ENCODE data around the gene FGD4. TPM values are rescaled to one million over a fixed set of nuclear protein-coding genes. Genes with fewer than 3 reads are reported as not detected.

Gene FGD4
- total and polyA plus RNA-seq, 9 of the 15 experiments (the other 6 are each of a cell fraction or from before 2014, with no cell fraction given), result 0.05 to 0.51 (median 0.27) TPM

DNA sequence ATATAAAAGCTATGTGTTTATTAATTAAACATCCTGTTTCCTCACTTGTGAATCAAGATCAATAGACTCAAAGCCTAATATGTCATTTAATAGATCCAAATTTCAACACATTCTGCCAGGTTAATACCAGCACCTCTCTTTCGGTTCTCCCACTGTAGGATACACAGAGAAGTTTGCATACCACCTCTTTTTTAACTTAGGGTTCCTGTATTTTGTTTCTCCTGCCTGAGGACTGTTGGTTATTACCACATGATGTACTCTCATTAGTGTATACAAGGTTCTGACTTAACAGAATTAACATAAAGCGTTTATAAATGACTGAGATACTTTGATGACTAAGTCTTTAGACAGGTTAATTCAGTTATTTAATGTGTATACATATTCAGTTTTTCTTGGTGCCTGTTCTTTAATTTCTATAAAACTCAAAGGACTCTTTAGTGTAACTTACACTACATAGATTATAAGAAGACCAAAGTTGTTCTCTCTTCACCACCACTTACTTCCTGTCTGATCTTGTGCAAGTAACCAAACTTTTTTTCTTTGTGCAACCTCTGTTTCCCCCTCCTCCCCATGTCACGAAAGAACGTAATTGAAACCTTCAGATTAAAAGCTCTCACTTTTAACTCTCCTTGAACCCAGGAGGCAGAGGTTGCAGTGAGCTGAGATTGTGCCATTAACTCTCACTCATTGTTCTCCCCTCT, 190.0 kb downstream of the FGD4 start:
- Histone ChIP-seq H3K27me3 (ENCODE audit: control insufficient read depth in 2 of 2, insufficient read depth in 2 of 2, low read length in 2 of 2) (peaks cover 0 to 6% of the 10 kb centered on the region in 2 experiments; a peak in 3 of 5 replicates), H3K9me3 (replicated peaks; ENCODE audit: control insufficient read depth, insufficient read depth, low read depth, low read length) (no peaks in the 10 kb centered on the region), H3K4me2 (ENCODE audit: insufficient read depth, low read length) (no peak overlapping the region), H3K4me1 (replicated peaks in 1 of 2; ENCODE audit: control insufficient read depth in 2 of 2, insufficient read depth in 2 of 2, low read length in 2 of 2) (no peaks in the 10 kb centered on the region), H3K27ac (ENCODE audit: extremely low read depth, low read depth, low read length) (no peak overlapping the region), H3K36me3 (ENCODE audit: control insufficient read depth, insufficient read depth, low read length) (no peaks in the 10 kb centered on the region), H3K4me3 (no peak overlapping the region), H3K79me2 (ENCODE audit: control insufficient read depth, insufficient read depth, low read length) (no peaks in the 10 kb centered on the region), H3K9ac (ENCODE audit: insufficient read depth in 1 of 2, low read depth in 2 of 2, low read length in 2 of 2) (no peak overlapping the region), H2AFZ (ENCODE audit: low read depth, low read length) (no peak overlapping the region), H3K9me1 (ENCODE audit: control insufficient read depth, insufficient read depth, low read length) (no peaks in the 10 kb centered on the region), H4K20me1 (replicated peaks; ENCODE audit: control insufficient read depth, insufficient read depth, low read length) (no peaks in the 10 kb centered on the region; the same call in 1 of the 2 replicates)
- no peak for TF ChIP-seq ZNF445 (CRISPR knock-in tag; IDR thresholded peaks at IDR 0.05; ENCODE audit: low read depth)
- TF ChIP-seq NRF1 (conservative IDR thresholded peaks at IDR 0.05 in 1 of 2, IDR thresholded peaks at IDR 0.05 in 1 of 2), result no peak
- TF ChIP-seq, protein P1, sequence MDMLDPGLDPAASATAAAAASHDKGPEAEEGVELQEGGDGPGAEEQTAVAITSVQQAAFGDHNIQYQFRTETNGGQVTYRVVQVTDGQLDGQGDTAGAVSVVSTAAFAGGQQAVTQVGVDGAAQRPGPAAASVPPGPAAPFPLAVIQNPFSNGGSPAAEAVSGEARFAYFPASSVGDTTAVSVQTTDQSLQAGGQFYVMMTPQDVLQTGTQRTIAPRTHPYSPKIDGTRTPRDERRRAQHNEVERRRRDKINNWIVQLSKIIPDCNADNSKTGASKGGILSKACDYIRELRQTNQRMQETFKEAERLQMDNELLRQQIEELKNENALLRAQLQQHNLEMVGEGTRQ (CRISPR knock-in tag; IDR thresholded peaks at IDR 0.05), result no peak
- no peak for TF ChIP-seq PYGO2 (tag; IDR thresholded peaks at IDR 0.05)
- TF ChIP-seq ARID3B (CRISPR knock-in tag; IDR thresholded peaks at IDR 0.05; ENCODE audit: borderline replicate concordance), result no peak
- ATAC-seq (no peak), DNase-seq (ENCODE audit: extremely low read depth in 1 of 4, low spot score in 3 of 4) (no peak), FAIRE-seq (no peak)
- intact Hi-C loops (cut with micrococcal nuclease), result no loop called here
- ChIA-PET POLR2A (interaction anchor here (1.2 kb wide), 1 partner anchor 21 kb away, joined by 5 read pairs; no protein-coding TSS in a partner anchor), CTCF (ENCODE audit: low intra/inter-chr PET ratio) (no interaction called here)
- no TSS peak for BruUV-seq (replicated peaks)
- WGBS (ENCODE audit: insufficient coverage, low coverage, missing lambda C conversion rate), result 3% methylated on average over 4 of the region's 4 CpGs
- in situ Hi-C loops (cut with MboI), result no loop called here

All from K562 (cell line).